Chondrocyte (in vitro differentiated cells): ENCODE data around the gene HDC. TPM values are rescaled to one million over a fixed set of nuclear protein-coding genes. Genes with fewer than 3 reads are reported as not detected.
A peak's percentile ranks its signal among the peaks of the same experiment; 100 is the strongest.

Source experiments
- DNase-seq: peaks from one replicate; pipeline ENCODE4 v3.0.0; 2021; ENCODE audit warnings: mixed read lengths, low spot score
- H3K27ac Mint-ChIP-seq: one replicate; pipeline ENCODE4 v1.8.0; 2021; ENCODE audit warnings: mild to moderate bottlenecking, moderate library complexity, mixed read lengths; ENCODE audit not compliant: unreplicated experiment
- H3K27me3 Mint-ChIP-seq: 2 replicates; pipeline ENCODE4 v1.8.0; 2021; ENCODE audit warnings: low read depth, mixed read lengths
- H3K36me3 Mint-ChIP-seq: 2 replicates; pipeline ENCODE4 v1.8.0; 2021; ENCODE audit warnings: low read depth, mixed read lengths
- H3K4me1 Mint-ChIP-seq: 2 replicates; pipeline ENCODE4 v1.8.0; 2021; ENCODE audit warnings: low read depth, mild to moderate bottlenecking, mixed read lengths
- H3K4me3 Mint-ChIP-seq: one replicate; pipeline ENCODE4 v1.8.0; 2021; ENCODE audit warnings: mild to moderate bottlenecking, moderate library complexity, mixed read lengths; ENCODE audit not compliant: unreplicated experiment
- H3K9me3 Mint-ChIP-seq: 2 replicates; pipeline ENCODE4 v1.8.0; 2021; ENCODE audit warnings: low read depth, mixed read lengths
- total RNA-seq: library from RNA; stranded (reverse); gene quantifications from 3 replicates; pipeline ENCODE4 v1.2.1, GENCODE V29; 2021
- TF ChIP-seq, protein P1 (sequence below): fragments of 200-600 bp; sonication (generic); IDR thresholded peaks from 2 replicates; pipeline ENCODE4 v1.5.0; 2021; ENCODE audit warnings: antibody characterized with exemption, mild to moderate bottlenecking, moderate library complexity

The HDC gene
- total RNA-seq, 1 donor from 2014 or later = not detected

DNA sequence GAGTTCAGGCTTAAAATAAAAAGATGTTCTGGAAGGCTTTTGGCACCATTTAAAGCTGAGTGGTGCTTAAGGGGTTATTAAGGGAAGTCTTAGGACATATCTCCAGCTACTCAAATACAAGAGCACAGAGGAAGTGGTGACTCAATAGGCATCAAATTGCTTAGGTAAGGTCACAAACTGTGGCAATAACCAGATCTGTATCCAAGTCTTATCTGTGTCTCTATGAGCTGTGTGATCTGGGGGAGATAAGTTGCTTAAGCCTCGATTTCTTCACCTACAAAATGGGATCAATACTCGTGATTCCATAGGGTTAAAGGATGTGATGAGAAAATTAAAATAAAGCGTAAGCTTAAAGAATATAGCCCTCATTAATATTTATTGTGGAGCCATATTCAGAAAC lies 7.6 kb downstream of the HDC start:
- Mint-ChIP-seq H3K9me3 (no peaks in the 10 kb centered on the region), H3K4me3 (no peak overlapping the region), H3K4me1 (no peaks in the 10 kb centered on the region), H3K27me3 (no peaks in the 10 kb centered on the region), H3K36me3 (no peaks in the 10 kb centered on the region), H3K27ac (no peak overlapping the region)
- no peak for DNase-seq
- TF ChIP-seq, protein P1, sequence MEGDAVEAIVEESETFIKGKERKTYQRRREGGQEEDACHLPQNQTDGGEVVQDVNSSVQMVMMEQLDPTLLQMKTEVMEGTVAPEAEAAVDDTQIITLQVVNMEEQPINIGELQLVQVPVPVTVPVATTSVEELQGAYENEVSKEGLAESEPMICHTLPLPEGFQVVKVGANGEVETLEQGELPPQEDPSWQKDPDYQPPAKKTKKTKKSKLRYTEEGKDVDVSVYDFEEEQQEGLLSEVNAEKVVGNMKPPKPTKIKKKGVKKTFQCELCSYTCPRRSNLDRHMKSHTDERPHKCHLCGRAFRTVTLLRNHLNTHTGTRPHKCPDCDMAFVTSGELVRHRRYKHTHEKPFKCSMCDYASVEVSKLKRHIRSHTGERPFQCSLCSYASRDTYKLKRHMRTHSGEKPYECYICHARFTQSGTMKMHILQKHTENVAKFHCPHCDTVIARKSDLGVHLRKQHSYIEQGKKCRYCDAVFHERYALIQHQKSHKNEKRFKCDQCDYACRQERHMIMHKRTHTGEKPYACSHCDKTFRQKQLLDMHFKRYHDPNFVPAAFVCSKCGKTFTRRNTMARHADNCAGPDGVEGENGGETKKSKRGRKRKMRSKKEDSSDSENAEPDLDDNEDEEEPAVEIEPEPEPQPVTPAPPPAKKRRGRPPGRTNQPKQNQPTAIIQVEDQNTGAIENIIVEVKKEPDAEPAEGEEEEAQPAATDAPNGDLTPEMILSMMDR = no peak

DNA sequence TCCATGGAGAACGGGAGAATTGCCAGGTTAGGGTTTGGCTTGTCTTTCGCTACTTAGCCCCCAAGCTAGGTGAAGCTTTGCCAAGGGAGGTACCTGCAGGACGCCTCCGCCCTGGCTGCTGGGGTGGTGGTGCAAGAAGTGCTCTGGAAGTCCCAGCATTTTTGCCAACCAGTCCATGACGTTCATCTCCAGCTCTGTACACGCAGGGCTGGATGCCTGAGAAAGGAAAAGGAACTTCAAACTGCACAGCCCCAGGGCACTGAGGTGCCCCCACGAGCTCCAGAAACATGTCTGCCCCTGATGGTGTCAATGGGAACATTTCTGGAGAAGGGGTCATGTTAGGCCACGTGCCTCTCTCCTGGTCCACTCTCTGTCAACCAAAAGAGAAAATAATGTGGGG lies 8.2 kb downstream of the HDC start:
- DNase-seq = no peak
- TF ChIP-seq, protein P1 = no peak
- H3K36me3 Mint-ChIP-seq = no peaks in the 10 kb centered on the region
- H3K9me3 Mint-ChIP-seq = no peaks in the 10 kb centered on the region
- no peak overlapping the region for H3K4me3 Mint-ChIP-seq
- H3K27me3 Mint-ChIP-seq = no peaks in the 10 kb centered on the region
- no peak overlapping the region for H3K27ac Mint-ChIP-seq
- no peaks in the 10 kb centered on the region for H3K4me1 Mint-ChIP-seq

DNA sequence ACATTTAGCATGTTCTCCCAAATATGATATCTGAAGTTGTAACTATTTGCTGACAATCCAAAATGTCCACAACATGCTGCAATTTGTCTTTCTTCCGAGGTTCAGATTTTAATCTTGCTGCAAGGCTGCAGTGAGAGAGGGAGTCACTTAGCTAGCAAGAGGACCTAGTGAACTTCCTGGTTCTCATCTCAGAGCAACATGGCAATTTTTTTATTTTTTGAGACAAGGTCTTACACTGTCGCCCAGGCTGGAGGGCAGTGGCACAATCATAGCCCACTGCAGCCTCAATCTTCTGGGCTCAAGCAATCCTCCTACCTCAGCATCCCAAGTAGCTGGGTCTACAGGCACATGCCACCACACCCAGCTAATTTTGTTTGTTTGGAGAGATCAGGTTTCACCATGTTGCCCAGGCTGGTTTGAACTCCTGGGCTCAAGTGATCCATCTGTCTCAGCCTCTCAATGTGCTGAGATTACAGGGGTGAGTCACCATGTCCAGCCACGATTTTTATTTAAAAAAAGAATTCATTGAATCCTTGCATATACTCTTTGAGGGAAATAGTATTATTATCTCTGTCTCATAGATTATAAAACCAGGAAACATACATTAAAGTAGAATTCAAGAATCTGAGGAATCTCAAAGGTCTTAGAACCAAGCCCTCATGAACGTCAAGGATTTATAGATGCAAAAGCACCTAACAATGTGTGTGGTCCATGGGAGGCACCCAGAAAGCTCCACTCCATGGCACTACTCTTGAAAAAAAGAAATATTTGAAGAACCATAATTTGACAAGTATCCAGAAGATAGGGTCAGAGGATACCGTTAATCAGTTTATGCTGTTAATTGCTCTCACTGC lies 9.1 kb downstream of the HDC start:
- TF ChIP-seq, protein P1 = no peak
- H3K27me3 Mint-ChIP-seq = no peaks in the 10 kb centered on the region
- no peak overlapping the region for H3K27ac Mint-ChIP-seq
- H3K9me3 Mint-ChIP-seq = no peaks in the 10 kb centered on the region
- no peak overlapping the region for H3K4me3 Mint-ChIP-seq
- no peak for DNase-seq
- H3K4me1 Mint-ChIP-seq = no peaks in the 10 kb centered on the region
- no peaks in the 10 kb centered on the region for H3K36me3 Mint-ChIP-seq

DNA sequence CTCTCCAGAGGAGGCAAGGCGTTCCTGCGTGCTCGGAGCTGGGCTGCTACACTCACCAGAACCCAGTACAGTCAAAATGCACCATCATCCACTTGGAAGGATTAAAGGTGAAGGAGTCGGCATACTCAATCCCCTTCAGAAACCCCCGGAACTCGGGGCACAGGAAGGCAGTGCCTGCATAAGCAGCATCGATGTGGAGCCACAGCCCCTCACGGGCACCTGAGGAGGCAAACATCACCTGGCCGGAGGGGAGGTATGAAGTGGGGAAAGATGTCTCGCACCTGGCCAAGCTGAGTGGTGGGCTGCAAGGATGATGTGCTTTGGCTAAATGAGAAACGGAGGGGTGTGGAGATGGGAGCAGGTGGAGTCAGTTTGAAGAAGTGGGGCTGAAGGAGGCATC lies 13.0 kb downstream of the HDC start:
- no peak overlapping the region for H3K4me3 Mint-ChIP-seq
- TF ChIP-seq, protein P1 = no peak
- H3K36me3 Mint-ChIP-seq = no peaks in the 10 kb centered on the region
- H3K4me1 Mint-ChIP-seq = no peaks in the 10 kb centered on the region
- no peak for DNase-seq
- no peaks in the 10 kb centered on the region for H3K27me3 Mint-ChIP-seq
- peak overlapping the region; percentile 12 for H3K27ac Mint-ChIP-seq
- H3K9me3 Mint-ChIP-seq = no peaks in the 10 kb centered on the region

DNA sequence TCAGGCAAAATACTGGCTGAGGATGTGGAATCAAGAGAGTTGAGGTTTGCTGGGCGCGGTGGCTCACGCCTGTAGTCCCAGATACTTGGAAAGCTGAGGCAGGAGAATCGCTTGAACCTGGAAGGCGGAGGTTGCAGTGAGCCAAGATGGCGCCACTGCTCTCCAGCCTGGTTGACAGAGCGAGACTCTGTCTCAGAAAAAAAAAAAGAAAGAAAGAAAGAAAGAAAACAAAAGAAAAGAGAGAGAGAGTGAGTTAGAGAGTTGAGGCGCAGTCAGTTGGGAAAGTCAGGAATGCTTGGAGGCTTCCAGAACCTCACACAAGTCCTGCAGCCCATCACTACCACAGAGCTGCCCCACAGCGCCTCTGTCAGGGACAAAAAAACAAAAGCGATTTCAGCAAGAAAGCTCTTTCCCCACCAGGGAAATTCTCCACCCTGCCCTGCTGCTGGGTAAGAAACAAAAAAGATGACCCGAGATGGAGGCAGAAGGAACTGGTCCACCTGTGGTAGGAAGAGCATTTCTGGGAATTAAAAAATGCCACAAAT lies 13.8 kb downstream of the HDC start:
- no peaks in the 10 kb centered on the region for H3K4me1 Mint-ChIP-seq
- H3K36me3 Mint-ChIP-seq = no peaks in the 10 kb centered on the region
- H3K4me3 Mint-ChIP-seq = no peak overlapping the region
- no peaks in the 10 kb centered on the region for H3K9me3 Mint-ChIP-seq
- no peak overlapping the region for H3K27ac Mint-ChIP-seq
- TF ChIP-seq, protein P1 = no peak
- DNase-seq = no peak
- H3K27me3 Mint-ChIP-seq = no peaks in the 10 kb centered on the region
